ENCODE data around the gene ISM2. TPM values are rescaled to one million over a fixed set of nuclear protein-coding genes. Genes with fewer than 3 reads are reported as not detected.

Gene ISM2
- total and polyA plus RNA-seq, 2 of the 13 experiments (the other 11 are each of a cell fraction or from before 2014, with no cell fraction given) = 1.8 to 40.7 TPM

GRCh38 chr14:77498984-77499527 is 440 bp upstream of the ISM2 start (continued):
- no peak for TF ChIP-seq AFF4 (CRISPR knock-in tag; IDR thresholded peaks at IDR 0.05)
- TF ChIP-seq, protein P1, sequence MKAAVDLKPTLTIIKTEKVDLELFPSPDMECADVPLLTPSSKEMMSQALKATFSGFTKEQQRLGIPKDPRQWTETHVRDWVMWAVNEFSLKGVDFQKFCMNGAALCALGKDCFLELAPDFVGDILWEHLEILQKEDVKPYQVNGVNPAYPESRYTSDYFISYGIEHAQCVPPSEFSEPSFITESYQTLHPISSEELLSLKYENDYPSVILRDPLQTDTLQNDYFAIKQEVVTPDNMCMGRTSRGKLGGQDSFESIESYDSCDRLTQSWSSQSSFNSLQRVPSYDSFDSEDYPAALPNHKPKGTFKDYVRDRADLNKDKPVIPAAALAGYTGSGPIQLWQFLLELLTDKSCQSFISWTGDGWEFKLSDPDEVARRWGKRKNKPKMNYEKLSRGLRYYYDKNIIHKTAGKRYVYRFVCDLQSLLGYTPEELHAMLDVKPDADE (CRISPR knock-in tag; IDR thresholded peaks at IDR 0.05) = 0 out of 2 replicates have a peak, but pooled peaks have one; percentile 10
- peak; percentile 56 for TF ChIP-seq ZNF274 (CRISPR knock-in tag; IDR thresholded peaks at IDR 0.05)
- no peak for TF ChIP-seq SMYD3 (CRISPR knock-in tag; IDR thresholded peaks at IDR 0.05)
- TF ChIP-seq GZF1 (CRISPR knock-in tag; IDR thresholded peaks at IDR 0.05) = no peak
- no peak for TF ChIP-seq ZZZ3 (CRISPR knock-in tag; IDR thresholded peaks at IDR 0.05; ENCODE audit: borderline replicate concordance)
- TF ChIP-seq RXRA (CRISPR knock-in tag; IDR thresholded peaks at IDR 0.05) = peak; percentile 66; the same call in 1 of the 2 replicates
- 0 out of 2 replicates have a peak, but pooled peaks have one; percentile 12 for TF ChIP-seq ELF3 (CRISPR knock-in tag; IDR thresholded peaks at IDR 0.05)
- 0 out of 2 replicates have a peak, but pooled peaks have one; percentile 21 for TF ChIP-seq ZBTB42 (CRISPR knock-in tag; IDR thresholded peaks at IDR 0.05)
- no peak for TF ChIP-seq MYC (CRISPR knock-in tag; IDR thresholded peaks at IDR 0.05; ENCODE audit: borderline replicate concordance)
- no peak for TF ChIP-seq AGO1 (IDR thresholded peaks at IDR 0.05; ENCODE audit: low read depth, low read length, poor library complexity, severe bottlenecking)
- no peak; the same call in 1 of the 2 replicates for TF ChIP-seq ZNF446 (CRISPR knock-in tag; IDR thresholded peaks at IDR 0.05)
- no peak for TF ChIP-seq FOXP1 (IDR thresholded peaks at IDR 0.05)
- no peak for TF ChIP-seq FOXP1 (CRISPR knock-in tag; IDR thresholded peaks at IDR 0.05)
- no peak for TF ChIP-seq AKAP8 (CRISPR knock-in tag; IDR thresholded peaks at IDR 0.05)
- TF ChIP-seq ZNF670 (CRISPR knock-in tag; IDR thresholded peaks at IDR 0.05; ENCODE audit: borderline replicate concordance) = no peak
- TF ChIP-seq LRRFIP1 (CRISPR knock-in tag; conservative IDR thresholded peaks at IDR 0.05) = no peak
- TF ChIP-seq ZKSCAN1 (IDR thresholded peaks at IDR 0.05; ENCODE audit: low read length) = no peak
- 0 out of 2 replicates have a peak, but pooled peaks have one; percentile 45 for TF ChIP-seq PHF21A (CRISPR knock-in tag; IDR thresholded peaks at IDR 0.05)
- TF ChIP-seq ZBTB3 (CRISPR knock-in tag; IDR thresholded peaks at IDR 0.05; ENCODE audit: borderline replicate concordance, low read depth) = no peak
- TF ChIP-seq ATF1 (CRISPR knock-in tag; IDR thresholded peaks at IDR 0.05) = no peak
- TF ChIP-seq GFI1 (CRISPR knock-in tag; IDR thresholded peaks at IDR 0.05; ENCODE audit: borderline replicate concordance) = no peak
- TF ChIP-seq ZNF570 (CRISPR knock-in tag; IDR thresholded peaks at IDR 0.05; ENCODE audit: borderline replicate concordance) = no peak

Measured in HepG2 (cell line).